NB4 (cell line): ENCODE measurements around the gene GPATCH3.
A peak's percentile ranks its signal among the peaks of the same experiment; 100 is the strongest.
"Not testable (repeated sequence)": the region's sequence is repeated elsewhere in the genome, so short reads cannot be mapped to it uniquely, and the experiment has no call there.

Experiments used
- DNase-seq: peaks from one replicate; pipeline ENCODE4 v3.0.0; 2010; ENCODE audit warnings: low read depth
- H3K4me3 ChIP-seq: one replicate; pipeline ENCODE4 v1.5.1; 2011; ENCODE audit warnings: mild to moderate bottlenecking, low read depth, low read length, moderate library complexity
- CTCF ChIP-seq: IDR thresholded peaks from one replicate; pipeline ENCODE4 v1.5.1; 2012; ENCODE audit warnings: low read depth, low read length
- MAX ChIP-seq: IDR thresholded peaks from 2 replicates; pipeline ENCODE4 v1.6.1; 2011; ENCODE audit warnings: low read depth, low read length
- MYC ChIP-seq: IDR thresholded peaks from 2 replicates; pipeline ENCODE4 v1.6.1; 2011; ENCODE audit warnings: low read depth, low read length
- POLR2A ChIP-seq: IDR thresholded peaks from 2 replicates; pipeline ENCODE4 v1.6.1; 2011; ENCODE audit warnings: mild to moderate bottlenecking; ENCODE audit not compliant: insufficient read length; ENCODE audit errors: extremely low read depth

The GPATCH3 gene

DNA sequence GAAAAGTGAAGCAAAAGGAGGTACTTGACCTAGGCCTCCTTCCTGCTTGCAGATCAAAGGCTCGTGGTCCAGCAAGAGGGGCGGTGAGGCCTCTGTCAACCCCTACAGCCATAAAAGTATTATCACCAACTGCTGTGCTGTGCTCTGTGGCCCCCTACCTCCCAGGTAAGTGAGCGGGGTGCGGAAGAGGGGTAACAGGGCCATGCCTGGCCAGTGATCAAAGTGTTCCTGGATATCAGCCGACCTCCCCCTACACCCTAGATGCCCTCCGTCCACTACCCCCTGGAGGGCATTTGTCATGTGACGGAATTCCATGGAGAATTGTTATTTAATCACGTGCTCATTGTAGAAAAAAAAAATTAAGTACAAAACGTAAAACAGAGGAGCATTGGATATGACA is 47.6 kb downstream of the GPATCH3 start:
- no peak overlapping the region for H3K4me3 ChIP-seq
- DNase-seq, result no peak
- TF ChIP-seq MYC (no peak), MAX (no peak), POLR2A (no peak), CTCF (no peak)

GRCh38 chr1:26851106-26851684 is 49.1 kb downstream of the GPATCH3 start:
- no peak overlapping the region for H3K4me3 ChIP-seq
- DNase-seq, result no peak
- TF ChIP-seq POLR2A (no peak), MAX (no peak), CTCF (peak; percentile 14), MYC (no peak)

DNA sequence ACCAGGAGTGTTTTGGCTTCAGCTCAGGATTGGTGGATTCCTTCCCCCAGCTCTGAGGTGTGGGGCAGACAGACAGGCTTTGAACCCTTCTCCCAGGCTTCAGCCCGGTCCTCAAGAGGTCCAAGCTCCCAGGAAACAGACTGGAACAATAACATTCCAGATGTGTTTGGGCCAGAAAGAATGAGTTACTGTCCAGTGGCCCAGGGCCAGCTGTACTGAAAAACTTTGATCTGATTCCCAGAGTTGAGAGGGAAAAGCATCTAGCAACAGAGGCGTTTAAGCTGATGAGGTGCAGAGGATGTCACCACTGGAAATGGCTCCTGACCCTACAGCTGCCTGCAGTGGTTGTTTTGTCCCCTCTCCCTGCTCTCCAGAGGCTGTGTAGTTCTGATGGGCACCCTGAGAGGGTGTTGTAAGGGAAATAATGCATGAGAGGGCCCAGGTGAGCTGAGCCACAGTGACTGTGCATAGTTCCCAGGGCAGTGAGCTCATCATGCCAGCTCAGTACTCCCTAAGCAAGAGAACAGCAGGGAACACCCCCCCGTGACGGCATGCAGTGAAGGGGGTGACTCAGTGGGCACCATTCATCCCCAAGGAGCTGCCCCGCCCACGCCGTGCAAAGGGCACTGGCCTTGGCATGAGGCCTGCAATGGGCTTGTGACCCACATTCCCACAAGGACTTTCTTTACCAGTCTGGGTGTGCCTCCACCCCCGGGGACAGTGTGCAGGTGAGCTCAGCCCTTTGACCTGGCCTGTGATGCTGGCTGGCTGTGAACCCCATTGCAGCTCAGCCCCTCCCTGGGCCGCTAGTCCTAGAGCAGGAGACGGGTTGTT is 51.1 kb downstream of the GPATCH3 start:
- no peak for TF ChIP-seq MYC
- no peak for TF ChIP-seq POLR2A
- TF ChIP-seq MAX, result no peak
- no peak for TF ChIP-seq CTCF
- DNase-seq, result no peak
- no peak overlapping the region for H3K4me3 ChIP-seq

DNA sequence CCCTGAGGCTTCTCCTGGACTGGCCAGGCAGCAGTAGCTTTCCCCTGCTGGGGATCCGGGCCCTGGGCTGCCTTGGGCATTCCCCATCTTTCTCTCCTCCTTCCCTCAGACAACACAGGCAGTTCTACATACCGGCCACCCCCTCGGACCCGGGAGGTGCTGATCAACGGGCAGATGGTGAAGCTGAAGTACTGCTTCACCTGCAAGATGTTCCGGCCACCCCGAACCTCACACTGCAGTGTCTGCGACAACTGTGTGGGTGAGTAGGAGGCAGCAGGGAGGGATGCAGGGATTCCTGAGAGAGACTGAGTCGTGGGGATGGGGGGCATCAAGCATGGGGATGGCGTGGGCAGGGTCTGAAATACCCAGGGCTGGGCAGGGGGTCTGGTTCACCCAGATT is 51.8 kb downstream of the GPATCH3 start:
- H3K4me3 ChIP-seq, result no peak overlapping the region
- TF ChIP-seq CTCF (no peak), POLR2A (no peak), MYC (no peak), MAX (no peak)

DNA sequence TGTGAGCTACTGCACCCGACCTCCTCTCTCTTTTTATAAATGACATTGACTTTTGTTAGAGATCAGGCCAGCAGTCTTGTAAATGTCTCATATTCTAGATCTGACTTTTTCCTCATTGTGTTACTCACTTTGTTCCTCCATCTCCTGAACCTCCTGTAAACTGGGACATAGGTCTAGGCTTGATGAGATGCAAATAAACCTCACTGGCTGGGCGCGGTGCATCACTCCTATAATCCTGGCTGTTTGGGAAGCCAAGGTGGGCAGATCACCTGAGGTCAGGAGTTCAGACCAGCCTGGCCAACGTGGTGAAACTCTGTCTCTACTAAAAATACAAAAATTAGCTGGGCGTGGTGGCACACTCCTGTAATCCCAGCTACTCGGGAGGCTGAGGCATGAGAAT is 52.4 kb downstream of the GPATCH3 start:
- not testable (repeated sequence) for H3K4me3 ChIP-seq, DNase-seq

More for the DNA sequence above, 51.8 kb downstream of the GPATCH3 start:
- no peak for DNase-seq

- no peak for DNase-seq
- H3K4me3 ChIP-seq, result no peak overlapping the region
- TF ChIP-seq MAX (no peak), CTCF (no peak), MYC (no peak), POLR2A (no peak)
These were observed 55.7 kb downstream of the GPATCH3 start for GRCh38 chr1:26844424-26845196.
